ENCODE results near the gene MT1X. TPM values are rescaled to one million over a fixed set of nuclear protein-coding genes. Genes with fewer than 3 reads are reported as not detected.

The MT1X gene
- total and polyA plus RNA-seq, 2 of the 13 experiments (the other 11 are each of a cell fraction or from before 2014, with no cell fraction given) = 19.7 to 288 TPM

GRCh38 chr16:56637814-56638750 is 44.2 kb upstream of the MT1X start, which contains the start of gene MT1A (continued):
- TF ChIP-seq PAXIP1 (CRISPR knock-in tag; conservative IDR thresholded peaks at IDR 0.05) = peak; percentile 37; the same call in 1 of the 2 replicates
- no peak for TF ChIP-seq TERF1 (CRISPR knock-in tag; IDR thresholded peaks at IDR 0.05)
- TF ChIP-seq MTA1 (CRISPR knock-in tag; IDR thresholded peaks at IDR 0.05; ENCODE audit: borderline replicate concordance) = peak; percentile 68; the same call in 1 of the 2 replicates
- no peak for TF ChIP-seq ARID2 (CRISPR knock-in tag; IDR thresholded peaks at IDR 0.05; ENCODE audit: borderline replicate concordance)
- peak; percentile 30; the same call in 1 of the 2 replicates for TF ChIP-seq TARDBP (CRISPR knock-in tag; IDR thresholded peaks at IDR 0.05)
- TF ChIP-seq ZNF572 (CRISPR knock-in tag; IDR thresholded peaks at IDR 0.05) = no peak
- peak; percentile 20; the same call in 1 of the 2 replicates for TF ChIP-seq TFDP1 (CRISPR knock-in tag; IDR thresholded peaks at IDR 0.05; ENCODE audit: borderline replicate concordance)
- TF ChIP-seq HNF4A (CRISPR knock-in tag; IDR thresholded peaks at IDR 0.05) = peak; percentile 56
- TF ChIP-seq RARA (CRISPR knock-in tag; IDR thresholded peaks at IDR 0.05) = peak; percentile 34; the same call in 1 of the 2 replicates
- TF ChIP-seq ZNF263 (CRISPR knock-in tag; IDR thresholded peaks at IDR 0.05) = peak; percentile 81
- no peak for TF ChIP-seq HES4 (CRISPR knock-in tag; IDR thresholded peaks at IDR 0.05; ENCODE audit: borderline replicate concordance)
- TF ChIP-seq ETV6 (CRISPR knock-in tag; conservative IDR thresholded peaks at IDR 0.05) = 0 out of 2 replicates have a peak, but pooled peaks have one; percentile 25
- TF ChIP-seq ATF7 (IDR thresholded peaks at IDR 0.05) = no peak
- peak; percentile 11; the same call in 1 of the 2 replicates for TF ChIP-seq ATF7 (CRISPR knock-in tag; IDR thresholded peaks at IDR 0.05)
- TF ChIP-seq ZNF441 (CRISPR knock-in tag; IDR thresholded peaks at IDR 0.05; ENCODE audit: borderline replicate concordance) = peak; percentile 31; the same call in 1 of the 2 replicates
- TF ChIP-seq SOX5 (CRISPR knock-in tag; IDR thresholded peaks at IDR 0.05; ENCODE audit: borderline replicate concordance) = peak; percentile 9; the same call in 1 of the 2 replicates
- TF ChIP-seq ZNF546 (CRISPR knock-in tag; conservative IDR thresholded peaks at IDR 0.05) = 0 out of 2 replicates have a peak, but pooled peaks have one; percentile 44
- 0 out of 2 replicates have a peak, but pooled peaks have one; percentile 37 for TF ChIP-seq MTF1 (CRISPR knock-in tag; IDR thresholded peaks at IDR 0.05)

All from HepG2 (cell line).